Duodenal mucosa (tissue), 2 donors: ENCODE measurements around the gene CRACR2A.

Source experiments
- H3K27ac ChIP-seq: one replicate; pipeline ENCODE4 v1.7.0; 2013; ENCODE audit warnings: low read depth, low read length
- H3K27me3 ChIP-seq, 2 donors: one replicate each; pipeline ENCODE4 v1.7.0; 2013; ENCODE audit warnings: low read length in 2 of 2, control low read depth in 1 of 2; ENCODE audit not compliant: insufficient read depth in 2 of 2, control insufficient read depth in 1 of 2
- H3K36me3 ChIP-seq, 2 donors: one replicate each; pipeline ENCODE4 v1.7.0; 2013; ENCODE audit warnings: low read length in 2 of 2, control low read depth in 1 of 2; ENCODE audit not compliant: insufficient read depth in 2 of 2, control insufficient read depth in 1 of 2
- H3K4me1 ChIP-seq, 2 donors: one replicate each; pipeline ENCODE4 v1.7.0; 2013; ENCODE audit warnings: low read length in 2 of 2, control low read depth in 1 of 2; ENCODE audit not compliant: insufficient read depth in 2 of 2, control insufficient read depth in 1 of 2
- H3K4me3 ChIP-seq, 2 donors: one replicate each; pipeline ENCODE4 v1.7.0; 2013; ENCODE audit warnings: low read length in 2 of 2, low read depth in 1 of 2
- H3K9ac ChIP-seq, 2 donors: one replicate each; pipeline ENCODE4 v1.7.0; 2013; ENCODE audit warnings: low read length in 2 of 2, low read depth in 1 of 2
- H3K9me3 ChIP-seq, 2 donors: one replicate each; pipeline ENCODE4 v1.7.0; 2013; ENCODE audit warnings: low read length in 2 of 2, control low read depth in 1 of 2; ENCODE audit not compliant: control insufficient read depth in 1 of 2

CRACR2A gene

DNA sequence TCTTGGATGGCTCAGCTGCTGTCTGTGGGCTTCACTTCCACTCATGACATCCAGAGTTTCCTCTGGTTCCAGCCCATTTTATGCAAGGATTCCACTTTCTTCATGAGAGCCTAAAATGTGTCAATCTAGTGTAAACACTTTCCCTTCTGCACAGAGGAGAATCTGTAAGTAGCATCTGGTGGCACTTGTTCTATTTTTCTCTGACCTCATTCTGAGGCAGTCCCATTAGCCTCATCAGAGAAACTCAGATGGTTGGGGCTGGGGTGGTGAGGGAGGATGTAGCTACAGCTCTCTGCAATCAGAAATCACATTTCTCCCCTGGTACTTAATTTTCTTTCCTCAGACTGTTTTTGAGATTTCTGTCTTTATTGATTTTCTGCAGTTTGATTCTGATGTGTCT, 180.3 kb downstream of the CRACR2A start:
- Histone ChIP-seq H3K27me3 (peaks cover 0 to 4% of the 10 kb centered on the region in 2 donors), H3K4me3 (no peak overlapping the region), H3K9ac (no peak overlapping the region), H3K4me1 (no peaks in the 10 kb centered on the region), H3K9me3 (no peaks in the 10 kb centered on the region), H3K27ac (no peak overlapping the region), H3K36me3 (no peaks in the 10 kb centered on the region)

DNA sequence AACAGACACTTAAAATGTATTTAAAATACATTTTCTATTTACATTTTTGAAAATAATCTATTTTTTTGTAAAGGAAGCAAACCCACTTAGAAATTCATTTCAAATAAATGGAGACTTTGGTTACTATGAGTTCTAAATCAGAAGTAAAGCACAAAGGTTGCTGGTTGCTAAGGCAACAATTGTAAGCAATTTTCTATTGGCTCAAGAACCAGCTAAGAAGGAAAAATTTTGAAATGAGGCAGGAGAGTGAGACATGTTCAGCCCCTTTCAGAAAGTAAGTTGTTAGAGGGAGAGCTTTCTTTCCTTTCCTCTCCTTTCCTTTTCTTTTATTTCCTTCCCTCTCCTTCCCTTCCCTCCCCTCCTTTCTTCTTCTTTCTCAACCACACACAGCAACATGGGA, 181.2 kb downstream of the CRACR2A start:
- no peak overlapping the region for H3K9ac ChIP-seq
- no peaks in the 10 kb centered on the region for H3K4me1 ChIP-seq
- no peaks in the 10 kb centered on the region for H3K36me3 ChIP-seq
- H3K9me3 ChIP-seq = no peaks in the 10 kb centered on the region
- H3K27ac ChIP-seq = no peak overlapping the region
- no peak overlapping the region for H3K4me3 ChIP-seq
- peaks cover 0 to 4% of the 10 kb centered on the region in 2 donors for H3K27me3 ChIP-seq

DNA sequence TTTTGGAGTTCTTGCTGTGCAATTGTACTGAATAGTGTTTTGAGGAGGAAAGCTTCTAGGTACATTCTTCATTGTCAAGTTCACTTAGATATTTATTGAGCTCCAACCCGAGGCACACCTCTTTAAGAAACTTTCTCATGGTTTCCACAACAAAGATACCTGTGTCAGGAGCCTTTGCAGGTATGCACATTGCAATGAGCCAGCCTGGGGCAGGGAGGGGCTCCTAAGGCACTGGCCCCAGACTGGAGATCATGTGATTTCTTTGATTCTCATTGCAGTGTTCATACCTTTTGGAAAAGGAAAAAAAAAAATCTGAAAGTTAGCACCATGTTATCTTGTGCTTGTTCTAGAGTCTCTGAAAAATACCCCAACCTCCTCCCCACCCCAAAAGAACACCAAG, 181.6 kb downstream of the CRACR2A start:
- H3K27ac ChIP-seq = no peak overlapping the region
- H3K27me3 ChIP-seq = peaks cover 0 to 4% of the 10 kb centered on the region in 2 donors
- H3K9ac ChIP-seq = no peak overlapping the region
- no peaks in the 10 kb centered on the region for H3K9me3 ChIP-seq
- no peaks in the 10 kb centered on the region for H3K4me1 ChIP-seq
- no peak overlapping the region for H3K4me3 ChIP-seq
- no peaks in the 10 kb centered on the region for H3K36me3 ChIP-seq

DNA sequence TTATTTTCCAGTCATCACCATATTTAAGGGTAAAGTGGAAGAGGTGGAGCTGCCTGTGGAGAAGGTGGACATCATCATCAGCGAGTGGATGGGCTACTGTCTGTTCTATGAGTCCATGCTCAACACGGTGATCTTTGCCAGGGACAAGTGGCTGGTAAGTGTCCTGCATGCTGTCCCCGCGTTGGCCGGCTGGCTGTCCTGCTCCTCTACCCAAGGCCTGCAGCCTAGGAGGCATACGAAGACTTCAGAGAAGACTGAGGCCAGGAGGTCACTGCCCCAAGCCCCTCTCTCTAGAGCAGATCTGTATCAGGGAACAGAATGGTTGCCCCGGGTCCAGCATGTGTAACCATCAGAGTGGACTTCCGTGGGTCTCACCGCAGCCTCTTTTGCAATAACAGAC, 184.2 kb downstream of the CRACR2A start:
- no peak overlapping the region for H3K9ac ChIP-seq
- H3K27me3 ChIP-seq = peaks cover 0 to 4% of the 10 kb centered on the region in 2 donors
- H3K36me3 ChIP-seq = no peaks in the 10 kb centered on the region
- H3K27ac ChIP-seq = no peak overlapping the region
- no peak overlapping the region for H3K4me3 ChIP-seq
- H3K4me1 ChIP-seq = no peaks in the 10 kb centered on the region
- no peaks in the 10 kb centered on the region for H3K9me3 ChIP-seq

DNA sequence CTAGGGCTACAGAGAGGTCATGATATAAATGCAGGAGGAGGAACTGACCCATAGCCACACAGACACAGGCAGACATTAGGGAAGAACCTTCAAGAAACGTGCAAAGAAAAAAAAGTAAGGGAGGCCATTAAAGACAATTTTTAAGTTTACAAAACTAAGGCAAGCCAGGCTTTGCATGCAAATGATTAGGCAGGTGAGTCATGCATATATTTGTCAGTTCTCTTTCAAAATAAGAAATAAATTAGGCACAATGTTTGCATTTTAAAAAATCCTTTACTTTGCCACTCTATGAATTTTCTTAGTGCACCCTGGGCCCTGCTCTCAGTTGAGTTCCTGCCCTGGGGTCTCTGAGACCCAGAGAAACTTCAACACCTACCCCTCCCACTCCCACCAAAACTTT, 186.9 kb downstream of the CRACR2A start:
- H3K27ac ChIP-seq = no peak overlapping the region
- no peaks in the 10 kb centered on the region for H3K4me1 ChIP-seq
- no peak overlapping the region for H3K4me3 ChIP-seq
- H3K27me3 ChIP-seq = peaks cover 0 to 1% of the 10 kb centered on the region in 2 donors
- no peak overlapping the region for H3K9ac ChIP-seq
- no peaks in the 10 kb centered on the region for H3K9me3 ChIP-seq
- no peaks in the 10 kb centered on the region for H3K36me3 ChIP-seq
